Gastrocnemius medialis (tissue), 4 donors: ENCODE data around the gene COX14.

Experiments
- CTCF ChIP-seq, 5 experiments: fragments of 450-650 bp in 3 of 5; fragments of 200-600 bp in 2 of 5; sonication (generic) in 2 of 5; IDR thresholded peaks in 4 of 5; conservative IDR thresholded peaks in 1 of 5; 1 replicate in 4 of 5; 2 replicates in 1 of 5; pipeline ENCODE4 v1.5.1; 2016 to 2019; ENCODE audit warnings: antibody characterized with exemption in 5 of 5, mild to moderate bottlenecking in 3 of 5, moderate library complexity in 3 of 5
- POLR2A ChIP-seq, 2 donors: fragments of 450-650 bp; IDR thresholded peaks; one replicate each; pipeline ENCODE4 v1.6.1; 2017; ENCODE audit warnings: antibody characterized with exemption in 2 of 2, mild to moderate bottlenecking in 2 of 2, moderate library complexity in 2 of 2

GRCh38 chr12:50111395-50111692 is 692 bp upstream of the COX14 start:
- TF ChIP-seq POLR2A (IDR thresholded peaks at IDR 0.05) (no peak), CTCF (IDR thresholded peaks at IDR 0.05 in 4 of 5, conservative IDR thresholded peaks at IDR 0.05 in 1 of 5) (no peak)
